Keratinocyte (primary cell): ENCODE results near the gene ITPR1. TPM values are rescaled to one million over a fixed set of nuclear protein-coding genes. Genes with fewer than 3 reads are reported as not detected.

Experiments used
- DNase-seq: peaks from one replicate; pipeline ENCODE4 v3.0.0-alpha.2; 2011; ENCODE audit warnings: low read depth, missing footprints, low spot score
- FAIRE-seq: peaks from 2 replicates; lab custom pipeline; 2011; peaks lifted over from hg19 to GRCh38; lab: Jason Lieb, UNC
- H2AFZ ChIP-seq: 2 replicates; pipeline ENCODE4 v1.6.0; 2012; ENCODE audit warnings: low read length, control low read depth, inconsistent platforms; ENCODE audit not compliant: control insufficient read depth
- H3K27ac ChIP-seq: 2 replicates; pipeline ENCODE4 v1.5.1; 2011; ENCODE audit warnings: low read length; ENCODE audit not compliant: control insufficient read depth, insufficient read depth
- H3K27me3 ChIP-seq: 3 replicates; pipeline ENCODE4 v1.6.0; 2011; ENCODE audit warnings: low read length; ENCODE audit not compliant: control insufficient read depth, insufficient read depth; ENCODE audit errors: extremely low read depth
- H3K36me3 ChIP-seq, 2 experiments: 2 replicates in 1 of 2; 3 replicates in 1 of 2; pipeline ENCODE4 v1.5.1; 2011; ENCODE audit warnings: low read length in 2 of 2, mild to moderate bottlenecking in 1 of 2; ENCODE audit not compliant: control insufficient read depth in 2 of 2, insufficient read depth in 2 of 2; ENCODE audit errors: extremely low read depth in 1 of 2
- H3K4me1 ChIP-seq: 3 replicates; pipeline ENCODE4 v1.5.1; 2011; ENCODE audit warnings: low read length; ENCODE audit not compliant: control insufficient read depth, insufficient read depth; ENCODE audit errors: extremely low read depth
- H3K4me2 ChIP-seq: 3 replicates; pipeline ENCODE4 v1.6.0; 2011; ENCODE audit warnings: low read depth, low read length; ENCODE audit not compliant: control insufficient read depth, insufficient read depth; ENCODE audit errors: extremely low read depth
- H3K4me3 ChIP-seq, 3 experiments: fragments of 200-600 bp in 1 of 3; sonication (generic) in 1 of 3; 2 replicates in 2 of 3; 3 replicates in 1 of 3; pipeline ENCODE4 v1.5.1; 2011 to 2016; ENCODE audit warnings: low read length in 3 of 3, mild to moderate bottlenecking in 3 of 3, control low read depth in 2 of 3, inconsistent platforms in 1 of 3, low read depth in 1 of 3, mixed read lengths in 1 of 3, mixed run types in 1 of 3, moderate library complexity in 1 of 3; ENCODE audit not compliant: control insufficient read depth in 2 of 3, insufficient read depth in 2 of 3; ENCODE audit errors: extremely low read depth in 1 of 3
- H3K79me2 ChIP-seq: 2 replicates; pipeline ENCODE4 v1.6.0; 2012; ENCODE audit warnings: low read length; ENCODE audit not compliant: control insufficient read depth, insufficient read depth
- H3K9ac ChIP-seq: 3 replicates; pipeline ENCODE4 v1.6.0; 2011; ENCODE audit warnings: low read length; ENCODE audit not compliant: control insufficient read depth, insufficient read depth; ENCODE audit errors: extremely low read depth
- H3K9me1 ChIP-seq: 3 replicates; pipeline ENCODE4 v1.6.0; 2011; ENCODE audit warnings: low read length; ENCODE audit not compliant: control insufficient read depth, insufficient read depth; ENCODE audit errors: extremely low read depth
- H3K9me3 ChIP-seq: 2 replicates; pipeline ENCODE4 v1.5.1; 2012; ENCODE audit warnings: low read depth, low read length; ENCODE audit not compliant: control insufficient read depth
- H4K20me1 ChIP-seq: 3 replicates; pipeline ENCODE4 v1.6.0; 2011; ENCODE audit warnings: low read length; ENCODE audit not compliant: control insufficient read depth, insufficient read depth; ENCODE audit errors: extremely low read depth
- EZH2 ChIP-seq: IDR thresholded peaks from one replicate; pipeline ENCODE4 v1.6.1; 2012; ENCODE audit warnings: inconsistent platforms, mild to moderate bottlenecking, low read length, moderate library complexity
- dilution Hi-C: fragments of 300-500 bp; cut with MboI; formaldehyde crosslinking; loops from one replicate; pipeline ENCODE4 v1.7.0; 2020; ENCODE audit warnings: low sequenced_read_pairs; ENCODE audit not compliant: extremely low pct_ligation_motif_present
- polyA plus RNA-seq, 5 experiments: library from polyadenylated mRNA; depleted of rRNA in 3 of 5; stranded (reverse) in 3 of 5; stranded (forward) in 1 of 5; unstranded in 1 of 5; fragments of >200 nt; gene quantifications; 1 replicate in 1 of 5; 2 replicates in 3 of 5; 3 replicates in 1 of 5; pipeline versions ENCODE4 v1.2.1 to v1.2.3, GENCODE V29; 2011 to 2012; ENCODE audit warnings: missing spikeins in 2 of 5, low read depth in 1 of 5, low replicate concordance in 1 of 5
- TF ChIP-seq, protein P1 (sequence below), 3 experiments: IDR thresholded peaks in 1 of 3; conservative IDR thresholded peaks in 1 of 3; optimal IDR thresholded peaks in 1 of 3; 2 replicates in 2 of 3; 3 replicates in 1 of 3; pipeline versions ENCODE3 to v1.5.1; 2011; ENCODE audit warnings: low read length in 3 of 3, mild to moderate bottlenecking in 3 of 3, moderate library complexity in 2 of 3, control low read depth in 1 of 3, inconsistent platforms in 1 of 3; ENCODE audit not compliant: insufficient read depth in 2 of 3; ENCODE audit errors: extremely low read depth in 1 of 3

The ITPR1 gene
- polyA plus RNA-seq, 1 donor (not counting 4 experiments of a cell fraction or from before 2014, with no cell fraction given): 3.5 TPM

DNA sequence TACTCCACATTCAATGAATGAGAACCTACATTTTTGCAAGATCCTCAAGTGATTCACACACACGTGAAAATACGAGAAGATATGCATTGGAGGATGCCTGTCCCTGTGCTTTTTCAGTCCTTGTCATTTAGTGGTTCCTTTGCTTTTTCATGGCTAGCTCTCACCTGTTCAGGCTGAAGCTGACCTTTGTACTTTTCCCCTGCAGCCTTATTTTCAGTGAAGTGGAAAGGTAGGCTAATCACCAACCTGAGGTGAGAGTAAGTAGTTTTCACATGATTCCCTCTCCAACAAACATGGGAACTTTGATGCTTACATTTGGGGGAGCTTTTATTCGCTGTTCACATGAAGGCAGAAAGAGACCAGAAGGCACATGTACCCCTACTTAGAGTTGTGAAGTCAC lies 8.3 kb downstream of the ITPR1 start:
- Histone ChIP-seq H3K4me3 (no peak overlapping the region), H3K27ac (no peak overlapping the region), H2AFZ (no peak overlapping the region), H3K36me3 (no peaks in the 10 kb centered on the region), H4K20me1 (no peaks in the 10 kb centered on the region), H3K9me1 (no peaks in the 10 kb centered on the region), H3K9ac (no peak overlapping the region), H3K79me2 (no peaks in the 10 kb centered on the region), H3K27me3 (no peaks in the 10 kb centered on the region), H3K4me2 (no peak overlapping the region), H3K4me1 (peaks cover 4% of the 10 kb centered on the region), H3K9me3 (no peaks in the 10 kb centered on the region)
- FAIRE-seq (no peak), DNase-seq (no peak)
- TF ChIP-seq, protein P1, sequence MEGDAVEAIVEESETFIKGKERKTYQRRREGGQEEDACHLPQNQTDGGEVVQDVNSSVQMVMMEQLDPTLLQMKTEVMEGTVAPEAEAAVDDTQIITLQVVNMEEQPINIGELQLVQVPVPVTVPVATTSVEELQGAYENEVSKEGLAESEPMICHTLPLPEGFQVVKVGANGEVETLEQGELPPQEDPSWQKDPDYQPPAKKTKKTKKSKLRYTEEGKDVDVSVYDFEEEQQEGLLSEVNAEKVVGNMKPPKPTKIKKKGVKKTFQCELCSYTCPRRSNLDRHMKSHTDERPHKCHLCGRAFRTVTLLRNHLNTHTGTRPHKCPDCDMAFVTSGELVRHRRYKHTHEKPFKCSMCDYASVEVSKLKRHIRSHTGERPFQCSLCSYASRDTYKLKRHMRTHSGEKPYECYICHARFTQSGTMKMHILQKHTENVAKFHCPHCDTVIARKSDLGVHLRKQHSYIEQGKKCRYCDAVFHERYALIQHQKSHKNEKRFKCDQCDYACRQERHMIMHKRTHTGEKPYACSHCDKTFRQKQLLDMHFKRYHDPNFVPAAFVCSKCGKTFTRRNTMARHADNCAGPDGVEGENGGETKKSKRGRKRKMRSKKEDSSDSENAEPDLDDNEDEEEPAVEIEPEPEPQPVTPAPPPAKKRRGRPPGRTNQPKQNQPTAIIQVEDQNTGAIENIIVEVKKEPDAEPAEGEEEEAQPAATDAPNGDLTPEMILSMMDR (optimal IDR thresholded peaks at IDR 0.05 in 1 of 3, IDR thresholded peaks at IDR 0.05 in 1 of 3, conservative IDR thresholded peaks at IDR 0.05 in 1 of 3; ENCODE audit: extremely low read depth in 1 of 3, insufficient read depth in 2 of 3, low read length in 3 of 3): no peak
- no peak for TF ChIP-seq EZH2
- dilution Hi-C loops: no loop called here

DNA sequence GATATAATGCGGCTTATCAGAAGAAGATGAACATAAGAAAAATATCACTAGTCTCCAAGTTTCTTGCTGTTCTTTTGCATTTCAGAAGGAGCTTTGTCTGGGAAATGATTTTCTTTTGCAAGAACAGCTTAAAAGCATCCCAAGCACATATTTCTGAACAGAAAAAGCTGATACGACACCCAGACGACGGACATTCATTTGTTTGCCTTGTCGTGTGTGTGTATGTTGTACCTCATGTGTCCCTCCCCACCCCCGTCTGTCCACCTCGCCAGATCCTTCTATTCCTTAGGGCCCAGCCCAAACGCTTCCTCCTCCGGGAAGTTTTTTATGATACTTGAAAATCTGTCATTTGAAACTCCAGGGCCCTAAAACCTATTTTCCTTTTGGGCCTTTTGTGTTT lies 8.8 kb downstream of the ITPR1 start:
- H3K27ac ChIP-seq: no peak overlapping the region
- no peak overlapping the region for H3K4me2 ChIP-seq
- no peaks in the 10 kb centered on the region for H3K9me3 ChIP-seq
- no peaks in the 10 kb centered on the region for H3K36me3 ChIP-seq
- H3K79me2 ChIP-seq: no peaks in the 10 kb centered on the region
- no peaks in the 10 kb centered on the region for H3K9me1 ChIP-seq
- H3K27me3 ChIP-seq: no peaks in the 10 kb centered on the region
- FAIRE-seq (no peak), DNase-seq (no peak)
- peaks cover 4% of the 10 kb centered on the region for H3K4me1 ChIP-seq
- no peak overlapping the region for H3K9ac ChIP-seq
- TF ChIP-seq, protein P1 (optimal IDR thresholded peaks at IDR 0.05 in 1 of 3, IDR thresholded peaks at IDR 0.05 in 1 of 3, conservative IDR thresholded peaks at IDR 0.05 in 1 of 3; ENCODE audit: extremely low read depth in 1 of 3, insufficient read depth in 2 of 3, low read length in 3 of 3): no peak
- TF ChIP-seq EZH2: no peak
- dilution Hi-C loops: no loop called here
- no peak overlapping the region for H3K4me3 ChIP-seq
- H4K20me1 ChIP-seq: no peaks in the 10 kb centered on the region
- no peak overlapping the region for H2AFZ ChIP-seq
